Renal cortical epithelial cell (primary cell): ENCODE results near the gene CASP5. TPM values are rescaled to one million over a fixed set of nuclear protein-coding genes. Genes with fewer than 3 reads are reported as not detected.
"Not testable (repeated sequence)": the region's sequence is repeated elsewhere in the genome, so short reads cannot be mapped to it uniquely, and the experiment has no call there.

Experiments
- DNase-seq: peaks from one replicate; pipeline ENCODE4 v3.0.0-alpha.2; 2011; ENCODE audit warnings: low read depth
- total RNA-seq: library from RNA; depleted of rRNA; stranded (reverse); fragments of >200 nt; gene quantifications from 2 replicates; pipeline ENCODE4 v1.2.3, GENCODE V29; 2014

The CASP5 gene
- total RNA-seq, 1 donor from 2014 or later = not detected

DNA sequence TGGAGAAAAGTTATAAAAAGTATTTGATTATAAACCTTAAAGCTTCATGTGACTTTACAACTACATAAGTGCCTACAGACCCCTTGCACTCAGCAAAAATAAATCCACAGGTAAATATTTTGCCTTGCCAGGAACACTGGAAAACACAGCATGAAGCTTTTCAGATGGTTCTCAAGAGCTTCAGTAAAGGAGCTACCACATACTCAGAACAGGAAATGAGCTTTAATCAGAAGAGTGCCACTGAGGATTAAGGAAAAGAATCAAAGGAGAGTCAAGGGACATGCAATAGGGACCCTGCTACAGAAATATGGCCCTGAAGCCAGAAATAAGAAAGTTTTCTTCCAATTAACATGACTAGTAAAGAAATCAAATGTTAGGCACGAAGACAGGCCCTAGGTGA lies 10.8 kb upstream of the CASP5 start:
- DNase-seq = no peak

DNA sequence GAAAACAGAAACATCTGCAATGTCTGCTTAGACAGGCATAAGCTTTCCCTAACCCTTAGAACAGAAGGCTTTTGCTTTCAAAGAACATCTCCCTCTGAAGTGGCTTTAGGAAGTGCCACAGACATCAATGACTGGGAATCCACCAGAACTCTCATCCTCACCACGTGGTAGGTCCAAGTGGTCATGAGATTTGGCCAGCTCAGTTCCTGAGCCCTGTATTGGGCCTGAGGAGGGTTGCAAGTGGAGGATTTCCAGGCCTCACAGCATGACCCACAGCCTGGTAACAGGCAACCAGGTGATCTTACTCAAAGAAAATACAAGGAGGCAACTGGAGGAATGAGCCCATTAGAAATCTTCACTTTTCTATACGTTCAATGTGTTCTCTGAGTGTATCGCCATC lies 10.4 kb upstream of the CASP5 start:
- DNase-seq = no peak

DNA sequence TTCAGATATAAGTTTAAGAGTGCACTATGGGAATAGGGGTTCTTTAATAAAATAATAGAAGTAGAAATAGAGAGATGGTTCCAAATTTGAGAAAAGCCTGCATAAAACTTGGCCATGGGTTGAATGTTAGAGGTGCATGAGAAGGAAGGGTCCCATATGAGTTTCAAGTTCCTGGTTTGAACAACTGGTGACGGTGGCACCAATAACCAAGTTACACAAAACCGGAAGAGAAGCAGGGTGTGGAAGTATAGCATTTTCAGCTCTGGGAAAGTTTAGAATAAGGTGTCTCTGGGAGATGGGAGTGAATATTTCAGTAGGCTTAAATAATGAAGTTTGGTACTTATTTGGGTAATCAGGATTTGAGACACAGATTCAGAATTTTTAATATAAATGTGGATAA lies 9.5 kb upstream of the CASP5 start:
- DNase-seq = no peak

DNA sequence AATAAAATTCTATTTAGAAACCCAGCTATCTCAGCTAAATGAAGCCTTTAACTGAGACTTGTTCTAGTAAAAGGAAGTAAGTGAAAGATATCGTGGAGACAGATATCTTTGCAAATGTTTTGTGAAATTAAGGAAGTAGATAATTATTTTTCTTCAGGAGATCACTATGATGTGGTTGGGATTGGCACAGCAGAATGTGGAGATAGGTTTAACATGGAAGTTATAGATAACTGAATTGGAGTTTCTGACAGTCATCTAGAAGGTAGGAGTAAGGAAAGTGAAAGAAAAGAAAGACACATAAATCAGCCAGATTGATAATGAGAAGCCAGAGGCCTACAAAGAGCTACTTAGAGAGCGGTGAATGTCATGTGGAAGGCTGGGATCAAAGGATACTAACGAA lies 4.7 kb upstream of the CASP5 start:
- DNase-seq = no peak

DNA sequence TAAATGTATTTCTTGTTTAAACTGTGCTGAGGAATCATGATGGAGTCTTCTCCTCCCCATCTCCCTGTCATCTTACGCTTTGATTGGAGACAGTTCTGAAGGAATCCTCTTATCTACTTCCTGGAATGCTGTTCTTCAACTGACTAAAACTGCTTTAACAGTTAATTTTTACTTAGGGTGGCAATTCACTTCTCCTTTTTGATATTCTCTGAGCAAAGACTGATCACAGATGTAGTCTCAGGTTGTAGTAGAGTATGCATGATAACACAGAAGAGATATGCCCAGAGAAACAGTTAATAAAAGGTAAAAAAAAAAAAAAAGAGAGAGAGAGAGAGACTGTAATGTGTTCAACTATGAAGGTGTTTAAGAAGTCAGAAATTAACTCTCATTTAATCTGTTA lies 1.4 kb upstream of the CASP5 start:
- DNase-seq = no peak

DNA sequence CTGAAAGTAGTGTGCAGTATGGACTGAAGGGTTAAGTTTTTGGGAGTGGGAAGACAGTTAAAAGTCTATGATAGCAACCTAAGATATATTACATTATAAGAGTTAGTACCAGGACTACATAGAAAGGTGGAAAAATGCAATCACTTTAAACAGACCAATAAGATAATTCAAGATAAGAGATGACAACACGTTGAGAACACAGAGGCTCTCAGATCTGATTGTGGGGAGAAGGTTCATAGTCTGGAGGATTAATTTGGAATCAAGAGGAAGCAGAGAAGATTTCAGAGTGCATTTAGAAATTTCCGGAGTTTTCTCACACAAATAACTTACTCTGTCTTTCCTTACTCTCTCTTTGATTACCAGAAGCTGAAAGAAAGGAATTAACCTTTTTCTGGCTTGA lies 441 bp downstream of the CASP5 start:
- no peak for DNase-seq

DNA sequence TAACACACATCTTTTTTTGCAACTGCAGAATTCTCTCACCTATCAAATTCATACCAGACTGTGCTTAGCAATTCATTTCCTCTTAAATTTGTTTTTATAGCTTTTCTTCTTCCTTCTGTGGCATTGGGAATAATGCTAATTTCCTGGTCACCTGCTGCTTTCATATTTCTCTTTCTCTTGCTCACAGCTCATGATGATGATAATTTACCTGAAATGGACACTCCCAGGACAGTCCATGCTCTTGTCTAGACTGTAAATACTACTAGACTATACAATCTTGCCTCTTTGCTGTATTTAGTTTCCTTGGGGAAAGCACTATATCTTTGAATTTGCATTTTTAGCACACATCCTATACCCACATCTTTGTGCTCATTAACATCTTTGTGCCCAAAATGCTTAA lies 15.5 kb downstream of the CASP5 start:
- no peak for DNase-seq

DNA sequence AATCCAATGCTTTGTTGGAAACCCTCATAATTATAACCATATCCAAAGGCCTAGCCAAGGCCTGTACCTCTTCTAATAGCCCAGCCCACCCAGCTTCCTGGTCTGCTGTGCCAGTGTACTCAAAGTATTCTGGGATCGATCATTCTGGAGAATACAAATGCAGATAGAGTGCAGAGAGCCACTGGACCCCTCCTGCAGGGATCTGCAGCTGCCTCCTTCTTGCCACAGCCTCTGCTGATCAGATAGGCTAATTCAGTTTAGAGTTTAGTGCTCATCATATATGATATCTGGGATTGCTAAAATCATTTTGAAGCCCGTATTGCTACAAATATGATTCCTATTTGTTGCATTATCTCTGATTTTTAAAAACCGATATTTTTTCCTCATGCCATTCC lies 17.5 kb downstream of the CASP5 start:
- DNase-seq = no peak

DNA sequence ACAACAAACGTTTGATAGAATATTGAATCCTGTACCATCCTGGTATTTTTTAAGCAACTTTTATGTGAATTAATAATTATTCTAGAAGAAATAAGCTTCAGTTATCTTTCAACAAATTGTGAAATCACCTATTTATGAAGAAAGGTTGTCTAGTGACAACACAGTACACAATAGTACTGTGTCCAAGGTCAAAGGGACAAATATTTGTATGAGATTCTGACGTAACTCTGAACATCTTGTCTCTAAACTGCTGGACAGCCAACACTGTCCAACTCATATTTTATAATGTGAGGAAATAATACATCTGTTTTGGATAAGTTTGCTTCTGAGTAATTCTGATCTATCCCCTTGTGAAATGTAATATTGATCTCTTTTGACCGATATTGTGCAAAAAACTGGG lies 18.9 kb downstream of the CASP5 start:
- no peak for DNase-seq

DNA sequence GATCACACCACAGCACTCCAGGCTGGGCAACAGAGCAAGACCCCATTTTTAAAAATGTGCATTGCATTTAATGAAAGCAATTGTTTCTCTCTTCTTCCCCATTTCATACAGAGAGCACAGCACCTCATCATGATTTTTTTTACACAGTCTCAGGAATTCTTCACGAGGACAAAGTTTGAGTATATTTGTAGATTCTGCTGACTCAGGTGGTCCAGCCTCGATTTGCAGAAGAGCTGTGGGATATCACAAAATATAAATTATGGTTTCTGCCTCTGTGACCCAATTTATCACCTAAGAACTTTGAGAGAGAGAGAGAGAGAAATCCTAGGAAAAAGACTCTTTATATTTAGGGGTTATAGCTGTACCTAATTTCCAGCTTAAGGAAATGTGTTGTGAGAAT lies 19.8 kb downstream of the CASP5 start:
- DNase-seq = no peak

DNA sequence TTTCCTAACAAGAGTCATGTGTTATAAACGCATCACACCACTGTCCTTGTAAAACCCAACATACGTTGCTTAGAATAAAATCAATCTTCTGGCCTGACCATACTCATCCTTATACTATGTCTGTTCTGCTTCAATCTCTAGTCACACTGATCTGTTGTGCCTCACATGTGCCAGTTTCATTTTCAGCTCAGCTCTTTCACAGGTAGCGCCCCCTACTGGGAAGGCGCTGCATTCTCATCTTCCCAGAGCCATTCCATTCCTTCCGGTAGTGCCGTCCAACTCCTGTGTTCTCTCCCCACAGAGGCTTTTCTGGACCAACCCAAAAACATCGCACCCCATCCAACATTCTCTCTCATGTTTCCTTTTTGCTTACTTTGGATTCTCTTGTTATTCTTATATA lies 22.2 kb downstream of the CASP5 start:
- no peak for DNase-seq

DNA sequence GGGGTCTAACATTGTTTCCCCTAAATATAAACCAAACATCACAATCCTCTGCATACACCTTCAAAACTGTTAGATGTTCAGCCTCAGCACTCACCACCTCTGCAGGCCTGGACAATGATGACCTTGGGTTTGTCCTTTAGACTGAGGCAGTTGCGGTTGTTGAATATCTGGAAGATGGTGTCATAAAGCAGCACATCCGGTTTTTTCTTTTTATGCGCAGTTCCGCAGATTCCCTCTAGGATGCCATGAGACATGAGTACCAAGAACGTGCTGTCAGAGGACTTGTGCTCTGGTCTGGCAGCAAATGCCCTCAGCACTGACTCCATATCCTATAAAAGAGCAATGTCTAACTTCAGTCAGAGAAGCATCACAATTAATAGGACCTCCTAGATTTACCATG lies 22.8 kb downstream of the CASP5 start:
- no peak for DNase-seq

DNA sequence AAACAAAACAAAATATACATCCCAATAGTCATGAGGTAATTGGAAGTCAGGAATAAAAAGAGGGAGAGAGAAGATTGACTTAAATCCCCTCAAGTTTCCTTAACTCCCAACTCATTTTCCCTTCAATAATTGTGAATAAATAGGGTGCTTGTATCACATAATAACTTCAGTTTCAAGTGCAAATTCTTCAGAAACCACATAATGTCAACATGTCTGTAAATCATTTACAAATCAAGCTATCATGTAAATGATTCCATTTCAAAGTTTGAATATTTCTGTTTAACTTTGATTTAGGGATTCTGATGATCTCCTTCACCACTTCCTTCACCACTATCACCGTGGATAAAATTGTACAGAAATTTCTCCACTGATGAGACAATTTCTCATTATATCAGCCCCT lies 23.2 kb downstream of the CASP5 start:
- DNase-seq = peak; percentile 76

DNA sequence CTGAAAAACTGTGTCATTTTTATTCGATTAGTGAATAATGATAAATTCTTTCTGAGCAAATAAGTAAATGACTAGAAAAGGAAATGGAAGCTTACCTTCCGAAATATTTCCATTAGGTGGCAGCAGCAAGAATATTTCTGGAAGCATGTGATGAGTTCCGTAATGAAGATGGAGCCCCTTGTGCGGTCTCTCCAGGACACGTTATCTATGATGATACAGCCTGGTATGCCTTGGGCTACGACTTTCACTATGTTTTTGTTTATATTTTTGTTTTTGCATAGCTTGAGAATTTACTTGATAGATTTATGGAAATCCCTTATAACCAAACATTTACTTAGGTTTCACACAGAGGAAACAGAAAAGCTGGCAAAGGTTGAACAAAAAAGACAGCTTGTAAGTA lies 25.7 kb downstream of the CASP5 start:
- DNase-seq = peak; percentile 16

DNA sequence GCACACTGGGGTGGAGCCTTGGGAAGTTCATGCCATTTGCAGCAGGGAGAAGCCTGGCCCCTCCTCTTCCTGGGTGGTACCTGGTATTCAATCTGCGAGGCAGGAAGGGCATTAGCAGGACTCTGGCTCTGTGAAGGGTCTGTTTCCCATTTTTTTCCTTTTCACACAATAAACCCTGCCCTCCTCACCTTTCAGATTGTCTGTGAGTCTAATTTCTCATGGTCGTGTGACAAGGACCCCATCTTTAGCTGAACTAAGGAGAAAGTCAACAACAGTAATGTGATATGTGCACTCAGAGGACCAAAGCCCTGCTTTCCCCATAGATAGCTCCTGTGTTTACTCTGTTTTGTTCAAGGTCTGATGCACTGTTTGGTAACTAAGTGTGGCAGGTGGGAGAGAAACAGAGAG lies 28.0 kb downstream of the CASP5 start:
- DNase-seq = no peak

DNA sequence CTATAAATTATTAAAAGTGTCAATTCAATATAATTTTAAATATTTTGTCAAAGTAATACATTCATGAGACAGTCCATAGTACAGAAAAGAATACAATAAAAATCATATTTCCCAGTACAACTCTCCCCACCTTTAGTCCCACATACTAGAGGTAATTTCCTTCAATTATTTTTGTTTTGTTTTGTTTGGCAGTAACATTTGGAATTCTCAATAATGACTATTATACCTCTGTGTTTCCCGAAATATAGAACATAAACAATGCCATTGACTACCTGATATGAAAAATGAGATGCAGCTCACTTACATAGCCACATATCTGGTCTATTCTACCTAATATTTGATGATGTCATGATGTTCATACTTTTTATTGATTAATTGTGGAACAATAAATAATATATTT lies 30.2 kb downstream of the CASP5 start:
- no peak for DNase-seq

DNA sequence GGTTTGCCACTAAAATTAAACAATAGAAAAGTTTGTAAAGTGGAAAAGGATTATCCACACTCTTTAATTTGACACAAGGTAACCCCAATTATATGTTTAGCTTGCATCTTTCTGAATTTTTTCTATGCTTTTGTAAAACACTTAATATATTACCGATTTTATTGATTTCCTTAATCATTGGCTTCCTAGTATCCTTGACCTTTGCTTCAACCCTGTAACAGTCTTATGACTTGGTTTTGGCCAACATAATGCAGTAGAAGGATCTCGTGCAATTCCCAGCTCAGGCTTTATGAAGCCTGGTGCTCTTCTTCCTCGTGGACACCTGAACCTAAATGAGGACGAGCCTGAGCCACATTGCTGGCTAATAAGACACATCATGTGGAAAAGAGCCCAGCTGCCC lies 31.0 kb downstream of the CASP5 start:
- DNase-seq = no peak

DNA sequence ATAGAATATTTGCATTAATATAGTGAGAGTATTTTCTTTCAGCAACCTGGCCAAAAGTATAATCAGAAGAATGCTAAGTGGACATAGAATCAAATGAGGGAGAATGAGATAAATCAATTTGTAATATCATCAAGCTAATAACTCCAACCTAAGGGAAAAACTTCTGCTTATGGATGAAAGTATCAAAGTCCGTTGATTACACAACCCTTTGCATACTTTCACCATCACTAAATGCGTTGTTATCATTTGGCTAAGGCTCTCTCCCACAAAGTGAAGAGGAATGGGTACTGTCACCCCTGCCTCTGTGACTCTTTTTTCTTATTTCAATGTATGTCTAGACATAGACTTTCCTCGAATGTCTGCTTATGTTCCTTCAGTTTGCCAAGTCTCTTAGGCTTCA lies 38.2 kb downstream of the CASP5 start:
- no peak for DNase-seq

DNA sequence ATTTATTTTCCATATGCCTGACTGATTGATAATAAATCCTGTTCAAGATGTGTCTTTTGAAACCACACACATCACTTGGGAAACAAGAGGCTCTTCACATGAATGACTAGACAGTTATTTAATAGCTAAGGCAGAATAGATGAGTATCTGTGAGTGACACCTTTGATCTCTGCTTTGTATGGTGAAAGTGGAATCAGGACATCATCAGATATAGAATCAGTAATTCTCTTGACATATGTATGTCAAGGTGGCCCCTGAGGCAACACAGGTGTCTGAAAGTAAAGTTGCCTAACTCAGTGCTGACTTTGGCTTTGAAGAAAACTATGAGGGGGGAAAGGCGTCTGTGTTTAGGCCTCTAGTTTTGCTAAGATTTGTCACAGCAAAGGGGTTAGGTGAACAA lies 43.1 kb downstream of the CASP5 start:
- no peak for DNase-seq

DNA sequence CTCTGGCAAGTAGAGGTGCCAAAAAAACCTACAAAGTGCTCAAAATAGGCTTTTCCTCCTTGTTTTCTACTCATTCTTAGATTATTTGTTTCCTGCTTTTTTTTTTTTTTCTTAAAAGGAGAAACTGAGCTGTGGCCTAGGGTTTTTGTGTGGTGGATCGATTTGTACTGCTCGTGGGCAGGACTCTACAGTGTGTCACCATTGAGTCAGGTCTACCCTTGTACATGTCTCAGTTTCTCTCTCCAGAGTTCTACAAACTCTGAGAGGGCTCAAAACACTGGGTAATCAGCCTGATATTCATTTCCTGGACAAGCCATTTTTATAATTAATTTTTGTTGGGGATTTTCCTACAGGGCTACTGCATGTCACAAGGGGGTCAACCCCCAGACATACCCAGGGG lies 49.4 kb downstream of the CASP5 start:
- DNase-seq = no peak

DNA sequence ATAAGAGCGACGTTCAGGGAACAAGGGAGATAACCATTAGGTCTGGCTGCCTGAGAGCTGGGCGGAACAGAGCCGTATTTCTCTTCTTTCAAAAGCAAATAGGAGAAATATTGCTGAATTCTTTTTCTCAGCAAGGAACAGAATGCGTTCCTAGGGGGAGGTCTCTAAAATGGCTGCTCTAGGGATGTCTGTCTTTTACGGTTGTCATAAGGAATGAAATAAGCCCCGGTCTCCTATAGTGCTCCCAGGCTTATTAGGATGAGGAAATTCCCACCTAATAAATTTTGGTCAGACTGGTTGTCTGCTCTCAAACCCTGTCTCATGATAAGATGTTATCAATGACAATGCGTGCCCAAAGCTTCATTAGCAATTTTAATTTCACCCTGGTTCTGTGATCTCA lies 50.0 kb downstream of the CASP5 start:
- not testable (repeated sequence) for DNase-seq

DNA sequence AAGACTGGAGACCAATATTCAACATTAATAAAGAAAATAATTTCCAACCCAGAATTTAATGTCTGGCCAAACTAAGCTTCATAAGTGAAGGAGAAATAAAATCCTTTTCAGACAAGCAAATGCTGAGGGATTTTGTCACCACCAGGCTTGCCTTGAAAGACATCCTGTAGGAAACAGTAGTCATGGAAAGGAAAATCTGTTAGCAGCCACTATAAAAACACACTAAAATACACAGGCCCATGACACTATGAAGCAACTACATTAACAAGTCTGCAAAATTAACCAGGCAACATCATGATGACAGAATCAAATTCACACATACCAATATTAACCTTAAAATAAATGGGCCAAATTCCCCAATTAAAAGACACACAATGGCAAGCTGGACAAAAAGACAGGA lies 52.2 kb downstream of the CASP5 start:
- no peak for DNase-seq

DNA sequence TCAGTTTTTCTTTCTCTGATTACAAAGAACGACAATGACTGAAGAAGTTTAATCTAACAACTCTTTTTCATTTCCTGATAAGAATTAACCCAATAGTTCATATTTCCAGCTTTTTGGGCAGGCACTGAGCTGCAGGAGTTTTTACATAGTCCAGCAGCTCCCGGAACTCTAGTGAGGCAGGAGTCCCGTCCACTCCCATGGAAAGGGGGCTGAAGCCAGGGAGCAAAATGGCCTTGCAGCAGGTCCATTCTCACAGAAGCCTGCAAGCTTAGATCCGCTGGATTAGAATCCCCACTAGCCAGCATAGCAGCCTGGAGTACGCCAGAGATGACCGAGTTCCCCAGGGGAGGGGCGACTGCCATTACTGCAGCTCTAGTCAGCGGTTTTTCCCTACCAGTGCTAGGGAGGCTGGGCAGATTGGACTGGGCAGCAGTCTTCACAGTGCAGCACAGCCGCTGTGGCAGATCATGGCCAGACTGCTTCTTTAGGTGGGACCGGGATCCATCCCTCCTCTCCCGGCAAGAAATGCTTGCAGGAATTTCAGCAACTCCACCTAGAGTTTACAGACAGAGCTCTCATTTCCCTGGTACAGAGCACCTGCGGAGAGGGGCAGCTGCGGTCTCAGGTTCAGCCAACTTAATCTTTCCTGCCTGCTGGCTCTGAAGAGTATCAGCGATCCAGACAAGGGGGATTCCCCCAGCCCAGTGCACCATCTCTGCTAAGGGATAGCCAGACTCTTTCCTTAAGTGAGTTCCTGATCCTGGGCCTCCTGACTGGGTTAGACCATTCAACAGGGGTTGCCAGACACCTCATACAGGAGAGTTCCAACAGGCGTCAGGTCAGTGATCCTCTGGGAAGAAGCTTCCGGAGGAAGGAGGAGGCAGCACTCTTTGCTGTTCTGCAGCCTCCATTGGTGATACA lies 53.9 kb downstream of the CASP5 start:
- DNase-seq = peak; percentile 16

DNA sequence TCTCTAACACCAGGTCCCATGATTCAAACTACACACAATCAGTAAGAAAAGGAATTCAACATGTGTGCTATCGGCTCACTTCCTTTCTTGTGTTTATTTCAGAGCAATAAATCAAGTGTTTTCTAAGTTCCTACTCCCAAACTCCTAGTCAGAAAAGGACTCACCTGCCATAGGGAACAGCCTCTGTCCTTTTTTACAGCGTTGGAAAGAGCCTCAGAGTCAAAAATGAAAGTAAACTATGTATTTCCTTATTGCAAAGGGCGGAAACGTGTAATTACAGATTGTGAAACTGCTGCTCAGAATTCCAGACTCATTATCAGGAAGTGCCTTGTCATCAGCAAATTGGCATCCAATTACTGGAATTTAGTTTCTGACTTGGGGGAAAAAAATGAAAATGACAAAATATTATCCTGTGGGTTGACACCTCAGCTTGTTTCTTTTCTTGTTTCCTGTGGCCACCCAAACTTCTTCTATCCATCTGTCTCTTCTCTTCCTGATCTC lies 54.6 kb downstream of the CASP5 start, which contains the start of gene CASP4:
TSS of gene CASP4 (minus strand) at position 220 of the 501 bp plus-strand sequence. CDS start at position 171, 49 bp downstream.
- peak; percentile 84 for DNase-seq
